ENCODE data around the gene OR2A25.
"Not testable (repeated sequence)": the region's sequence is repeated elsewhere in the genome, so short reads cannot be mapped to it uniquely, and the experiment has no call there.

OR2A25 gene, protein sequence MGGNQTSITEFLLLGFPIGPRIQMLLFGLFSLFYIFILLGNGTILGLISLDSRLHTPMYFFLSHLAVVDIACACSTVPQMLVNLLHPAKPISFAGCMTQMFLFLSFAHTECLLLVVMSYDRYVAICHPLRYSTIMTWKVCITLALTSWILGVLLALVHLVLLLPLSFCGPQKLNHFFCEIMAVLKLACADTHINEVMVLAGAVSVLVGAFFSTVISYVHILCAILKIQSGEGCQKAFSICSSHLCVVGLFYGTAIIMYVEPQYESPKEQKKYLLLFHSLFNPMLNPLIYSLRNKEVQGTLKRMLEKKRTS

DNA sequence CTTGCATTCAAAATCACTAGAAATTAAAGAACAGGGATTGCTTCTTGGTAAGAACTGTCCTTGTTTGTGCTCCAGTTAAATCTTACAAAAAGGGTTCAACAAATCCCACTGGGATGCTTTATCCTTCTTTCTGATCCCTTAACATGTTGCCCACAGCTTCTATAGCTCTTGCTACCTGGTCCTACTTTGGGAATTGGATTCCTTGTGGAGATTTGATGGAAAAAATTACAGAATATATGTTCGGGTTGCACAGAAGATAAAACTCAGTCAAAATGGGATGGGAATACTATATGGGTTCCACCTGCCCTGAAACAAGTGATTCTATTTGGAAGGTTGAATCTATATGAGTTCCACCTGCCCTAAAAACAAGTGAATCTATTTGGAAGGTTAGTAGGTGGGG lies at the start of gene OR2A25:
Gene OR2A25 (plus strand): TSS at position 301 of the 400 bp plus-strand sequence. CDS start 4,409 bp downstream, outside the sequence.
- no peak for DNase-seq

DNA sequence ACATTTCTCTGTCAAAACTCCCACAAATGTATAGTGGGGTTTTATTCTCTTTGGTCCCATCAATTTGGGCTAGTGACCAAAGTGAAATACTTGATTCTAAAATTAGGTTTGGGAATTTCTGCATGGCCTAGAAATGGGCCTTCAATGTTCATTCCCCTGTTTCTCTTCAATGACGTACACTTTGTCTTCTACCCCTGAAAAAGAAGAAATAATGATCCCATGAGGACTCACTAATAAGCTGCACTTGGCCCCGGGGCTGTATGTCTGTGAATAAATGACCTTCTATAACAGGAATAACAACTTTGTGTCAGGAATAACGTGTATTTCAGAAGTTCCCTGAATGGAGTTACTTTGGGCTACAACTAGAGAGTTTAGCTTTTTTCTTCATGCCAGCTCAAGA lies 49.3 kb upstream of the OR2A25 start:
- no peak for DNase-seq

DNA sequence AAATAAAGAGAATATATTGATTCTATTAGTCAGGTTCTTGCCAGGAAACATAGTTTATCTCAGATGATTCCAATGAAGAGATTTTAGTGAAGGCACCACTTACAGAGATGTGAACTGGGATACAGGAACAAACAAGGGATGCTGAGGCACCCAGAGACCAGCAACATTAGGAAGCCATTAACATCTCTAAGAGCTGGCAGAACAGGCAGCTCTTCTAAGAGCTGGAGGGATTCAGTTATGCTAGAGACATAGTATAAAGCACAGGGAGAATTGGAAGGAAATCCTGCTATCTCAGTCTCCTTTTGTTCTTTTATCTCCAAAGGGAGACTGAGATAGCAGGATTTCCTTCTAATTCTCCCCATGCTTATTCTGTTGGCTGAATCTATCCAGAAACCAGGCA lies 47.4 kb upstream of the OR2A25 start:
- DNase-seq: no peak

DNA sequence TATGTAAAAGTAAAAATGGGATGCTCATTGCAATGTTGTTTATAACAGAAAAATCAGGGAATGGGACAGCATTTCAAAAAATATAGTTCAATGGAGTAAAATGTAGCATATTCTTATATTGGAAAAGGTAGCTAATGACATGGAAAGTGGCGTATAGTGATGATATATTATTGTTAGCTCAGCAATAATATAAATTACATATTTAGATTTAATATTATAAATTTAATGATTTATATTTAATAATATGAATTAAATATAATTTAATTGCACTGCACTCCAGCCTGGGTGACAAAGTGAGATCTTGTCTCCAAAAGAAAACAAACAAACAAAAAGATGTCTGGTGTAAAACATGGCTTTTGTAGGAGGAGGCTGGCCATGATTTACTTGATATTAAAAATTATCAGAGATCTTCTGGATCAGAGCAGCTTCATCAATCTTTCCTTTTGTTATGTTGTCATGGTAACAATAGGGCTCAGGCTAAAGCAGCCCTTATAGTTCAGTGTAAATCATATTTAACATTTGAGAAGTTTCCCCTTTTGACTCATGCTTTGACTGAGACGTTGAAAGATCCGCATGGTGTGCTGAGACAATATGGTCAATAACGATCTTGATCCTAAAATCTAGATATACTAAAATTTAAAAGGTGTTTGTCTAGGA lies 46.3 kb upstream of the OR2A25 start:
- DNase-seq: no peak

DNA sequence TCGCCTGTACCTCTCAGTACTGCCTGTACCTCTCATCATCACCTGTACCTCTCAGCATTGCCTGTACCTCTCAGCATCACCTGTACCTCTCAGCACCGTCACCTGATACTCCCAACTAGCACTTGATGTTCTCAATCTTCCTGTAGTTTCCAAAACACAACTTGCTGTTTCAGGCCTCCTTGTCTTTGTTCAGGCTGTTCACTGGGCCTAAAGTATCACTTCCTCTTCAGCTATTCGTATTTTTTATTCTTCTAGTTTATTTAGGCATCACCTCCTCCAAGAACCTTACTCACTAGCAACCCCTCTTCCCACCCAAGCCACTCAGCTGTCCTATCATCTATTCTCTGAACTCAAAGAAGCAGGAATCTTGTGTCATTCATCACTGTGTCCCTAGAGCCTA lies 45.4 kb upstream of the OR2A25 start:
- no peak for DNase-seq

DNA sequence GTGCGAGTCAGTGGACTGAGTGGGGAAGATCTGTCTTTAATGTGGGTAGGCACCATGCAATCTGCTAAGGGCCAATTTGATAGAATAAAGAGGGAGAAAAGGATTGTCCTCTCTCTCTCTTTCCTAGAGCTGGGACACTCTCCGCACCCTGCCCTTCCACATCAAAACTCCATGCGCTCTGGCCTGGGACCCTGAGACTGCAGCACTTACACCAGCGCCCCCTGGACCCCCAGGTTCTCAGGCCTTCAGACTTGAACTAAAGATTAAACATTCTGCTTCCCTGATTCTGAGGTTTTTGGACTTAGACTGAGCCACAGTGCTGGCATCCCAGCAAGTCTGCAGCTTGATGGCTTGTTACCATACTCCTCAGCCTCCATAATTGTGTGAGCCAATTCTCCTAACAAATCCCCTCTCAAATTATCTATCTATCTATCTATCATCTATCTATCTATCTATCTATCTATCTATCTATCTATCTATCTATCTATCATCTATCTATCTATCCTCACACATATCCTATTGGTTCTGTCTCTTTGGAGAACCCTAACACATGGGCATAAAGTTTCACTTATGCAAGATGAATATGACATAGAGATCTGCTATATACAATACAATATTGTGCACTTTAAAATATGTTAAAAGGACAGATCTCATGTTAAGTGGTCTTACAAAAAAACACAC lies 43.3 kb upstream of the OR2A25 start:
- no peak for DNase-seq

DNA sequence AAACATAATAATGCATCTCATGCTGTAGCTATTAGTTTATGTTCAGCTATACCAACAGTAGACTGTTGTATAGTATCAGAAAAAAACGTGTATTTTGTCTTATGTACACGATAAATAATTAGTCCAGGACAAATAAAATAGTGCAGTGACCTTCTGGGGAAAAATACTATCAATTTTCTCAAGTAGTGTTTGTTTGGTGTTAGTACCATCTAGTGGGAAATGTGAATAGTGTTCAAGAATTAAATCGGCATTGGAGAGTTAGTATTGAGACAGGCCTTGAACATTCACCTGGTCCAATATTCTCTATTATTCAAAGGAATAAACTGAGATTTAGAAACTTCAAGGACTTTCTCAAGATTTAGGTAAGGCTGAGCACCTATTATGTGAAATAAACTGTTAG lies 42.5 kb upstream of the OR2A25 start:
- DNase-seq: peak; percentile 44

DNA sequence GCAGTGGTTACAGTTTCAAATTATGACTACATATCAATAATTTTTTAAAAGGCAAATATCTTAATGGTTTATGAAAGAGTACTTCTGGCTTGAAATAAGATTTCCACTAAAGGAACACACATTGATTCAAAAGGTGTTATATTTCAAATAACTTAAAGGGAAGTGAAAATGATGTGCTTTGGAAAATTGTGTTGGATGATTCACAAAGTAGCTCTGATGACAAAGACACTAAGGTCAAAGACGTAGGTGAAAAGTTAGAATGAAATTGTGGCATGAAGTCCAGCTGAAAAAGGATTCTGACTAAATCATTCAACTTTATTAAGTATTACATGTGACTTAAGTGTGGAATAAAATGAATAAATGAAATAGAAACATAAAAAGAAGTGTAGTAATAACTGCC lies 41.6 kb upstream of the OR2A25 start:
- no peak for DNase-seq

DNA sequence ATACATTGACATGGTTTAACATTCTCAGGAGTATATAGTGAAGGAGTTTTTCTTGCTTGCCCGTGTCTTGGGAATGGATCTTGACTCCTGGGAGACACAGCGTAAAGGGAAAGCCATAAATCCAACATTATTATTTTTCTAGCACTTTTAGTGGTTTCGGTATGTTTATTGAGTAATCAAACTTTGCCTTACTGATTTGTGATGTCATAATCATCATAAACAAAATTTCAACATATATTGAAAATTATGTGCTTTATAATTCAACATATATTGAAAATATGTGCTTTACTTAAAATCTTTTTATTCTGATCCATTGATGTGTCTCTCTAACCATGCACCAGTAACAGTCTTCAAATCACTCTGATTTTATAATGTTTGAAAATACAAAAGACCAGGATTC lies 41.1 kb upstream of the OR2A25 start:
- no peak for DNase-seq

DNA sequence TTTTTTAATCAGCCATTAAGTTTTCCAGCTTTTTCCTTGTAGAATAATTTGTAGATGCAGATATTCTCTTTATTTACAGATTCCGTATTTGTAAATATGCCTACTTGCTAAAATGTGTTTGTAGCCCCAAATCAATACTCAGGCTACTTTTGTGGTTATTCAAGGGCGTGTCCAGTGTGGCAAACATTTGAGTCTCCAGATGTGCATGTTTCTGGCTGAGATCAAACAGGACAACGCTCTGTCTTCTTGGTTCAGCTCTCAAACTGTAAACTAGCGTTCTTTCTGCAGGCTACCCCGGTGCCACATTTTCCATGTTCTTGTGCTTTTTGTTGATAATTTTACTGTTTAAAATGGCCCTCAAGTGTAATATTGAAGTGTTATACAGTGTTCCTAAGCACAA lies 37.1 kb upstream of the OR2A25 start:
- DNase-seq: no peak

DNA sequence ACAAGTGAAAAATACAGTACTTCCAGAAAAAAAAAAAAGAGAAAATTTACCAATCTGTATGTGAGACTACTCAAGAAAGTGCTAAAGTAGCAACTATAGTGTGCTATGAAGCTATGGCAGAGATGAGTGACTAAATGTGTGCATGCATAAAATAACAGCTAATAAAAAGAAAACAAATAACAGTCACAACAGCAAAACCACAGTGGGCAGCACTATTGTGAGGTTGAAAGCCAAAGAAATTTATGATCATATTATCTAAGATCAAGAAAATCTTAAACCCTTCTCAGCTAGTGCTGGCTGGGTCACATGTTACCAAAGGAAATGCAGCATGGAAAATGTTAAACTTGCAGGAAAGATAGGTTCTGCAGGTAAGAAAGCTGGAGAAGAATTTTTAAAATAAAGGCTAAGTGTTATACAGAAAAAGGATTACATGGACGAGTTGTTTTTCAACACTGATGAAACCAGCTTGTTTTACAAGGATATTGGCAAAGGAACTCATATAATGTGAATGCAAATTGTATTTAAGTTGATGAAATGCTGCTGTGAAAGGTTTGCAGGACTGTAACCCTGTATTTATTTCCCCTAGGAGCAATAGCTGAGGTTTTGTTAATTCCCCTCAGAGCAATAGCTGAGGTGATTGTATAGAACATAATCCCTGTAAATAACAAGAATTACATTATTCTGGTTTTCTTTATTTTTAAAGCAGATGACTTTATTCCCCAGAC lies 36.5 kb upstream of the OR2A25 start:
- DNase-seq: no peak

DNA sequence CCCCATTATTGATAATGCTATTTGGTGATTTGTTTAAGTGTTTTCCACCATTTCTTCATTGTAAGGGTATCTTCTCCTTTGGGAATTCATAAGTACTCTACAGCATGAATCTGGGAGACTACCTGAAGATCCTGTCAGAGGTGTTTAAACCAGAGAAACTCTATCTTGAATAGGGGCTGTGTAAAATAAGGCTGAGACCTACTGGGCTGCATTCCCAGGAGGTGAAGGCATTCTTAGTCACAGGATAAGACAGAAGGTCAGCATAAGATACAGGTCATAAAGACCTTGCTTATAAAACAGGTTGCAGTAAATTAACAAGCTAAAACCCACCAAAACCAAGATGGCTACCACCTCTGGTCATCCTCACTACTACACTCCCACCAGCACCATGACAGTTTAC lies 34.2 kb upstream of the OR2A25 start:
- DNase-seq: no peak

DNA sequence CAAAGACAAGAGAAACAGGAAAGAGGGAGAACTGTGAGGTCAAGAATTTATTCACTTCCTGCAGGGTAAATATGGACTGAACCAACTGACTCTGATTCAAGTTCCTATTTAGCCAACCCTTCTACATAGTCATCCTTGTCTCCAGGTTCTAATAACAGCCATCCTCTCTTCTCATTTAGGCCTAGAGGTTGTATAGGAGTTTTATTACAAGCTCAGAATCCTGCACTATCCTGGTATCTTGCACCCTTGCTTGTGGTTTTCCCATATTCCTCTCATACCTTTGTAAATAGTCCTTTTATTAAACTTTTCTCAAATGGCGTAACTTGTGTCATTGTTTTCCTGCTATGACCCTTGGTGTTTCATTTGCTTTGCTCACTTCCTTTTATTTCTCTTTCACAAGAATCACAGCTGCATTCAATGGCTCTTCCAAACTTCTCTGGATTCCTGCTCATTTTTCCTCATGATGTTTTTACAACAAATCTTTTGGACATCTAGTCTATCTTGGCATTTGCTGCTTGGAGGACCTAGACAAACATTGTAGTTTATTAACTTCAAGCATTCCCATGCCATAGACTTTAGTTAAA lies 33.2 kb upstream of the OR2A25 start:
- no peak for DNase-seq

DNA sequence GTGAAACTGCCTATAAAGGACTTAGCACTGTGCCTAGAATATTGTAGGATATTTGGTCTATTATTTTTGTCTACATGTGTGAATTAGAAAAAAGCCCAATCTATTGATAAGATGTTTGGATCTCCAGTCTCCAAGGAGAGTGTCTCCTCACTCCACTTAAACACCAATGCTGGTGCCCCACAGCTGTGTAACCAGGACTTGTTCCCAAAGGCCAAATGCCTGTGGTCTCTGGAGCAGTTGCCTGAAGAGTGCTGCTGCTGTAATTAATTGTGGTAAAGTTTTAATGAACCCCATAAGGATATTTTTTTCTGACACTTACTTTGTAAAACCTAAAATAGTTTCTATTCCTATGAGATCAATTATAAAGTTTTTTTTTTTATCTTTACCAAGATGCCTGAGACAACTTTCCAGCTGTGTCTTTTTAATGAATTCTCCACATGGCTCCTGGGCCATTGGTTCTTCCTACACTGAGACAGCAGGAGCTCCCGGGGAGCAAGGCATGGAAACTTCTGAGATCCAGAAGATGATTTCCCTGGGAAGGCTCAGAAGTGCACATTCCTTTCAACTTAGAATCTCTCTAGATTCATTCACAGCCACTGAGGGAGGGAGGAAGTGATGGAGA lies 32.1 kb upstream of the OR2A25 start:
- no peak for DNase-seq

DNA sequence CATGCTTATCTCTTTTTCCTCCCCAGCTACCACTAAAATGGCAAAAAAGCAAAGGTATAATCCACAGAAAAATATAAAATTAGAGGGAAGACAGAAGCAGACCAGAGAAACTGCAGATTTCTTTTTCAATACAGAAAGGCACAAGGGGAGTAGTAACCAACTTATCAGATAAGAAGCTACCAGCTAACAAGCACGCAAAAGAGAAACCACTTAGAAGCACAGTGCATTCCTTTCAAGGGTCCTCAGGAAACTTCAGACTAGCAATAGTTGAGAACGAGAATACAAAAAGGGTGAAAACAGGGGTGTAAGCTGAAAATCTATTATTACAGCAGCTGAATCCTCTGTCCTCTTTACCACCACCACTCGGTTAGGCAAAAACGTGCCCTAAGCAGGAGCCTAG lies 30.7 kb upstream of the OR2A25 start:
- no peak for DNase-seq

DNA sequence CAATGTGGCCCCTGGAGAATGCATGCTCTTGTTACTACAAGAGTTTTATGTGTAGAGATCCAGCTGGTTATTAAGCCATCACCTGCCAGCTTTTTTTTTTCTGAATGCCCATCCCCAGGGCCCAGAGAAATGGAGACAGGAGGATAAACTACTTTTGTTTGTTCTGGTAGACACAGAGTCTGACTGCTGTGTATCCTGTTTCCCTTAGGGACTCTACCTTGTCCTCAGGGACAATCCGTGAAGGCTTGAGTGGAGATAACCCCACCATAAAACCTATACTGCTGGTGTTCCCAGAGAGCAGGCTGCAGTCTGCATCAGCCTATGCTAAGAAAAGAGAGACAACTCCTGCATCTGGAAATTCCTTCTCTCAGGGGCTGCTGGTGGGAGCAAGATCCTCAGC lies 21.0 kb upstream of the OR2A25 start, which contains the start of gene OR2A5:
Gene OR2A5 (plus strand): TSS at position 301 of the 400 bp plus-strand sequence. CDS start 1,454 bp downstream, outside the sequence.
- DNase-seq: peak; percentile 24

DNA sequence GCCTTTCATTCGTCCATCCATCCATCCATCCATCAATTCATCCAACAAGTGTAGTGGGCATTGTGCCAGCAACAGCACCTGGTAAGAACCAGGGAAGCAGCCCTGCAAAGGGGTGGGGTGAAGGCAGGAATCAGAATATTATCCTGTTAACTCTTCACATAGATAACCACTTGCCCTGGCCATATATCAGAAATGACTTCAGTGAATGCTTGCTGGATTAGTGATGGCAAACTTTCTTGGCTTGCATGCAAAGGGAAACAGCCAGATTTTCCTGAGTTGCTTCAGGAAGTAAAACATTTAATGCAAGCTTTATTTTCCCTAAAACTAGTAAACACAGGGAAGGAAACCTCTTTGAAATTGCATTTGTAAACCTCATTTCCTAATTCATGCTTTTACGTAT lies 20.1 kb upstream of the OR2A25 start:
- DNase-seq: peak; percentile 32

DNA sequence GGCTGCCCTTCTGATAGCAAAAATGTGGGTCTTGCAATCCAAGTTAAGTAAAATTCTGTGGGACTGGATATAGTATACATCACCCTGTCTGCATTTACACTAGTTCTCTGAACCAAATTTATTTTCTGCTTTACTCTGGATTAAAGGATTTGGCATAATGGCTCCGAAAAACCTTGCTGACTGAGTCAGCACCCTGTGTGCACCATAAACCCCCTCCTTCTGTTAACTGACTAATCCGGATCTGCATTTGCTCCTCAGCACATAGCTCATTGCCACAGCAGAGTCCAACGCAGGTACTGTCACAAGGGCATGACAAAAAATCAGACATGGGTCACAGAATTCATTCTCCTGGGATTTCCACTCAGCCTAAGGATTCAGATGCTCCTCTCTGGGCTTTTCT lies 19.5 kb upstream of the OR2A25 start:
- DNase-seq: no peak

DNA sequence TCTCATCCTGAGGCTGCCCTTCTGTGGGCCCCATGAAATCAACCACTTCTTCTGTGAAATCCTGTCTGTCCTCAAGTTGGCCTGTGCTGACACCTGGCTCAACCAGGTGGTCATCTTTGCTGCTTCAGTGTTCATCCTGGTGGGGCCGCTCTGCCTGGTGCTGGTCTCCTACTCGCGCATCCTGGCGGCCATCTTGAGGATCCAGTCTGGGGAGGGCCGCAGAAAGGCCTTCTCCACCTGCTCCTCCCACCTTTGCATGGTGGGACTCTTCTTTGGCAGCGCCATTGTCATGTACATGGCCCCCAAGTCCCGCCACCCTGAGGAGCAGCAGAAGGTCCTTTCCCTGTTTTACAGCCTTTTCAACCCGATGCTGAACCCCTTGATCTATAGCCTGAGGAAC lies 18.7 kb upstream of the OR2A25 start:
- DNase-seq: not testable (repeated sequence)

DNA sequence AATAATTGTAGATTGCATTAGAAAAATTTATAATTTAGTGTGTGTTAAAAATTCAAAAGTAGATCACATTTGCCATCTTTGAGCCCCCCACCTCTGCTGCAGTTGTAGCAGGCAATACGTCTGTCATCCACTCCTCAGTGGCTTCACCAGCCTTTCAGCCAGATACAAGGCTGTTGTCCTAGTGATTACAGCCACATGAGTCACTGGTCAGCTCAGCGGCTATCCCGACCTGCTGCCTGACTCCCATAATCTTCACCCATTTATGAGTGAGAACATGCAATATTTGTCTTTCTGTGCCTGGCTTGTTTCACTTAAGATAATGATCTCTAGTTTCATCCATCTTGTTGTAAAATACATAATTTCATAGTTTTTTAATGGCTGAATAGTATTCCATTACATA lies 11.7 kb upstream of the OR2A25 start:
- no peak for DNase-seq

DNA sequence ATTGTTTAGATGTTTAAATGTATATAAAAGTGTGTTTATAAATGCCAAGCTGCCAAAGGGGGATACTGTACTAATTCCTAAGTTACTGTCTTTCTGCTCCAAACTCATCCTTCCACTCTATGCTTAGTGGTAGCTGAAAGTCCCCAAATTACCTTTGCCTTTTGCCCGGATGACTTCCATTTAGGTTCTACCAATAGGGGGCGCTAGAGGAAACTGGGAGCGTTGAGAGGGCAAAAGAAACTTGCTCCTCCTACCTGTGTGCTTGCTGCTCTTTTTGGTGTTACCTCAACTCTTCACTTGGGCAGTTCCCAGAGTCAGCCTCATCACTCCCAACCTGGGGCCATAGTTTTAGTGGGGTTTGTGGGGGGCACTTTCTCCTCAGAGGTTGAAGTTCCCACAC lies 5.9 kb upstream of the OR2A25 start:
- DNase-seq: no peak

DNA sequence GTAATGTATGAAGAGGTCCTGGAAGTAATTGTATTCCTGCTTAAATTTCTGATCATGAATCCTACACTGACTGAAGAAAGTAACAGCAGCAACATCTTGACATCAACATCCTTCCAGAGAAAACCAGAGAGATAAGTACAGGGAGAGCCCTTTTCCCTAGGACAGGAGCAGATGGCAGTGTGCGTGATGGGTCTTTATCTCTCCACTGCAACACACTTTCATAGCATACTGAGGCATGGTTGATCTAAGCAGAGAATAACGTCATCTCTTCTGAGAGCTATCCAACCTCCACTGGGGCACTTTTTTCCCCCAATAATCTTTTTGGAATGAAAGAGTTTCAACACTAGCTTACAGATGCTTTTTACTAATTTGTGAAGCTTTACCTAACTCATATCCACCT lies 342 bp downstream of the OR2A25 start:
- no peak for DNase-seq

DNA sequence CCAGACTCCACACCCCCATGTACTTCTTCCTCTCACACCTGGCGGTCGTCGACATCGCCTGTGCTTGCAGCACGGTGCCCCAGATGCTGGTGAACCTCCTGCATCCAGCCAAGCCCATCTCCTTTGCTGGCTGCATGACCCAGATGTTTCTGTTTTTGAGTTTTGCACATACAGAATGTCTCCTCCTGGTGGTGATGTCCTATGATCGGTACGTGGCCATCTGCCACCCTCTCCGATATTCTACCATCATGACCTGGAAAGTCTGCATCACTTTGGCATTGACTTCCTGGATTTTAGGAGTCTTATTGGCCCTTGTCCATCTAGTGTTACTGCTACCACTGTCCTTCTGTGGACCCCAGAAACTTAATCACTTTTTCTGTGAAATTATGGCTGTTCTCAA lies 4.8 kb downstream of the OR2A25 start:
- no peak for DNase-seq
